Ishikawa (cell line): ENCODE measurements around the gene PLPPR1.

Experiments
- CEBPB ChIP-seq: IDR thresholded peaks from 2 replicates; pipeline ENCODE4 v1.6.1; 2012
- CREB1 ChIP-seq: IDR thresholded peaks from 2 replicates; pipeline ENCODE4 v1.6.1; 2012; ENCODE audit warnings: low read depth
- EGR1 ChIP-seq: IDR thresholded peaks from 2 replicates; pipeline ENCODE4 v1.6.1; 2012
- EP300 ChIP-seq: IDR thresholded peaks from 2 replicates; pipeline ENCODE4 v1.6.1; 2012; ENCODE audit warnings: borderline replicate concordance
- NFIC ChIP-seq: IDR thresholded peaks from 2 replicates; pipeline ENCODE4 v1.6.1; 2012
- RAD21 ChIP-seq: IDR thresholded peaks from 2 replicates; pipeline ENCODE4 v1.6.1; 2012; ENCODE audit warnings: low read depth
- TAF1 ChIP-seq: IDR thresholded peaks from 2 replicates; pipeline ENCODE4 v1.6.1; 2012; ENCODE audit warnings: low read depth, mild to moderate bottlenecking
- TCF12 ChIP-seq: IDR thresholded peaks from 2 replicates; pipeline ENCODE4 v1.6.1; 2012; ENCODE audit warnings: low read depth
- TEAD4 ChIP-seq: IDR thresholded peaks from 2 replicates; pipeline ENCODE4 v1.6.1; 2012
- YY1 ChIP-seq: IDR thresholded peaks from 2 replicates; pipeline ENCODE4 v1.6.1; 2012; ENCODE audit warnings: low read depth
- TF ChIP-seq, protein P1 (sequence below): IDR thresholded peaks from 2 replicates; pipeline ENCODE4 v1.6.1; 2012; ENCODE audit warnings: low read depth, mild to moderate bottlenecking
- TF ChIP-seq, protein P2 (sequence below): IDR thresholded peaks from 2 replicates; pipeline ENCODE4 v1.6.1; 2012

DNA sequence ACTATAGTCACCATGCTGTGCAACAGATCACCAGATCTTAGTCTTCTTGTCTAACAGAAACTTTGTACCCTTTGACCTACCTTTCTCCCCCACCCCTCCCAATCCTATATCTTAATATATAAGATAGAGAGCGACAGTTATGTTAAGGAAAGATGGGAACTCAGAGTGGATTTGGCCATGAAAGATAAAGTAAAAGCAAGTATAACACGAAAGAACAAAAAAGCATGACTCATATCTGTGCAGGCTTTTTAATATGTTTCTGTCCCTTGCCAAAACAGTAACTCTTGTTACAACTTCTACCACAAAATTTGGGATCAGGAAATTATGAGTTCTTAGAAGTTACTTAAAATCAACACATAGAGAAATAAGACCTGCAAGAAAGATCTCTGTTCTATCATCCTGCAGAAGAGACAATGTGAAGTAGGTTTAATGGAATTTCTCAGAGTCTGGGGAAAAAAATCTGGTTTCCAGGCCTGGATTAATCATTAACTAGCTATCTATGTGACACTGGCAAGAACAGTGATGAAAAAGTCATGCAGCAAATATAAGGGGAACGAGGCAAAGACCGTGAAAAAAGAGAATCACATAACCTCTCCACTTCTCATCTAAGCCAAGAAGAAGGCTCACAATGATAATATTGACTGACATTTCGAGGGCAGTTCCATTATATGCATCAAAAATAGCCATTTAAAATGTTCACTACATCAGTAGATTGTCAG lies 337.7 kb downstream of the PLPPR1 start:
- TF ChIP-seq, protein P1, sequence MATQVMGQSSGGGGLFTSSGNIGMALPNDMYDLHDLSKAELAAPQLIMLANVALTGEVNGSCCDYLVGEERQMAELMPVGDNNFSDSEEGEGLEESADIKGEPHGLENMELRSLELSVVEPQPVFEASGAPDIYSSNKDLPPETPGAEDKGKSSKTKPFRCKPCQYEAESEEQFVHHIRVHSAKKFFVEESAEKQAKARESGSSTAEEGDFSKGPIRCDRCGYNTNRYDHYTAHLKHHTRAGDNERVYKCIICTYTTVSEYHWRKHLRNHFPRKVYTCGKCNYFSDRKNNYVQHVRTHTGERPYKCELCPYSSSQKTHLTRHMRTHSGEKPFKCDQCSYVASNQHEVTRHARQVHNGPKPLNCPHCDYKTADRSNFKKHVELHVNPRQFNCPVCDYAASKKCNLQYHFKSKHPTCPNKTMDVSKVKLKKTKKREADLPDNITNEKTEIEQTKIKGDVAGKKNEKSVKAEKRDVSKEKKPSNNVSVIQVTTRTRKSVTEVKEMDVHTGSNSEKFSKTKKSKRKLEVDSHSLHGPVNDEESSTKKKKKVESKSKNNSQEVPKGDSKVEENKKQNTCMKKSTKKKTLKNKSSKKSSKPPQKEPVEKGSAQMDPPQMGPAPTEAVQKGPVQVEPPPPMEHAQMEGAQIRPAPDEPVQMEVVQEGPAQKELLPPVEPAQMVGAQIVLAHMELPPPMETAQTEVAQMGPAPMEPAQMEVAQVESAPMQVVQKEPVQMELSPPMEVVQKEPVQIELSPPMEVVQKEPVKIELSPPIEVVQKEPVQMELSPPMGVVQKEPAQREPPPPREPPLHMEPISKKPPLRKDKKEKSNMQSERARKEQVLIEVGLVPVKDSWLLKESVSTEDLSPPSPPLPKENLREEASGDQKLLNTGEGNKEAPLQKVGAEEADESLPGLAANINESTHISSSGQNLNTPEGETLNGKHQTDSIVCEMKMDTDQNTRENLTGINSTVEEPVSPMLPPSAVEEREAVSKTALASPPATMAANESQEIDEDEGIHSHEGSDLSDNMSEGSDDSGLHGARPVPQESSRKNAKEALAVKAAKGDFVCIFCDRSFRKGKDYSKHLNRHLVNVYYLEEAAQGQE, result no peak
- no peak for TF ChIP-seq CEBPB
- TF ChIP-seq, protein P2, sequence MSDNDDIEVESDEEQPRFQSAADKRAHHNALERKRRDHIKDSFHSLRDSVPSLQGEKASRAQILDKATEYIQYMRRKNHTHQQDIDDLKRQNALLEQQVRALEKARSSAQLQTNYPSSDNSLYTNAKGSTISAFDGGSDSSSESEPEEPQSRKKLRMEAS, result no peak
- no peak for TF ChIP-seq NFIC
- TF ChIP-seq EGR1, result no peak
- TF ChIP-seq YY1, result no peak
- no peak for TF ChIP-seq RAD21
- TF ChIP-seq CREB1, result no peak
- no peak for TF ChIP-seq EP300
- TF ChIP-seq TAF1, result no peak
- TF ChIP-seq TEAD4, result no peak
- TF ChIP-seq TCF12, result no peak
